SU-DHL-6 (cell line): ENCODE data around the gene RAB6A.

Source experiments
- EZH2phosphoT487 ChIP-seq: fragments of 200-600 bp; sonication (generic), shearing (Covaris generic); conservative IDR thresholded peaks from 2 replicates; pipeline ENCODE4 v1.6.1; 2018; ENCODE audit warnings: mild to moderate bottlenecking, antibody characterized with exemption, low read length, moderate library complexity, mixed read lengths
- TF ChIP-seq, protein P1 (sequence below): fragments of 200-600 bp; sonication (generic); IDR thresholded peaks from one replicate; pipeline ENCODE4 v1.5.1; 2017; ENCODE audit warnings: antibody characterized with exemption, mild to moderate bottlenecking, low read length, moderate library complexity; ENCODE audit not compliant: insufficient read depth, poor library complexity, severe bottlenecking

DNA sequence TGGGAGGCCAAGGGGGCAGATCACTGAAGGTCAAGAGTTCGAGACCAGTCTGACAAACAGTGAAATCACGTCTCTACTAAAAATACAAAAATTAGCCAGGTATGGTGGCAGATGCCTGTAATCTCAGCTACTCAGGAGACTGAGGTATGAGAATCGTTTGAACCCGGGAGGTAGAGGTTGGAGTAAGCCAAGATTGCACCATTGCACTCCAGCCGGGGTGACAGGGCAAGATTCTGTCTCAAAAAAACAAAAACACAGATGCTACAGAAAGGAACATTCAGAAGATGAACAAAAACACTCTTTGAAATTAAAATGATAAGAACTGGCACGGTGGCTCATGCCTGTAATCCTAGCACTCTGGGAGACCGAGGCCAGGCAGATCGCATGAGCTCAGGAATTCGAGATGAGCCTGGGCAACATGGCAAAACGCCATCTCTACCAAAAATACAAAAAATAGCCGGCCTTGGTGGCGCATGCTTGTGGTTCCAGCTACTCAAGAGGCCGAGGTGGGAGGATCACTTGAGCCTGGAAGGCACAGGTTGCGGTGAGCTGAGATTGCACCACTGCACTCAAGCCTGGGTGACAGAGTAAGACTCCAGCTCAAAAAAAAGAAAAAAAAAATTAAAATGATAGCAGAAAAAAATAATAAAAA, 8.5 kb downstream of the RAB6A start:
- TF ChIP-seq, protein P1, sequence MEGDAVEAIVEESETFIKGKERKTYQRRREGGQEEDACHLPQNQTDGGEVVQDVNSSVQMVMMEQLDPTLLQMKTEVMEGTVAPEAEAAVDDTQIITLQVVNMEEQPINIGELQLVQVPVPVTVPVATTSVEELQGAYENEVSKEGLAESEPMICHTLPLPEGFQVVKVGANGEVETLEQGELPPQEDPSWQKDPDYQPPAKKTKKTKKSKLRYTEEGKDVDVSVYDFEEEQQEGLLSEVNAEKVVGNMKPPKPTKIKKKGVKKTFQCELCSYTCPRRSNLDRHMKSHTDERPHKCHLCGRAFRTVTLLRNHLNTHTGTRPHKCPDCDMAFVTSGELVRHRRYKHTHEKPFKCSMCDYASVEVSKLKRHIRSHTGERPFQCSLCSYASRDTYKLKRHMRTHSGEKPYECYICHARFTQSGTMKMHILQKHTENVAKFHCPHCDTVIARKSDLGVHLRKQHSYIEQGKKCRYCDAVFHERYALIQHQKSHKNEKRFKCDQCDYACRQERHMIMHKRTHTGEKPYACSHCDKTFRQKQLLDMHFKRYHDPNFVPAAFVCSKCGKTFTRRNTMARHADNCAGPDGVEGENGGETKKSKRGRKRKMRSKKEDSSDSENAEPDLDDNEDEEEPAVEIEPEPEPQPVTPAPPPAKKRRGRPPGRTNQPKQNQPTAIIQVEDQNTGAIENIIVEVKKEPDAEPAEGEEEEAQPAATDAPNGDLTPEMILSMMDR, result no peak
- no peak for TF ChIP-seq EZH2phosphoT487
